Measurements from ENCODE around the gene C4orf46.
"Not testable (repeated sequence)": the region's sequence is repeated elsewhere in the genome, so short reads cannot be mapped to it uniquely, and the experiment has no call there.

The C4orf46 gene

DNA sequence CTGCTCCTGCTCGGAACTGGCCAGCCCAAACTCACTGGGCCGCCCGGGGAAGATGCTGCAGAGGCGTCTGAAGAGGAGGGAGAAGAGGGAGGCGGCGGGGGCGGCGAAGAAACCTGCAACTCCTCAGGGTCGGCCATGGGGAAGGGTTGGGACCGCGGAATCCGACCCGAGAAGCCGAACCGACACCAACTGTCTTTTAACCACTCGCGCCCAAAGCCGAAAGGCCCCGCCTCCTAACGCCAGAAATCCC is at the start of gene C4orf46:
Gene C4orf46, minus strand, starts transcription at position 223 of the 250 bp plus-strand sequence. Its CDS starts 86 bp downstream, at position 137.
- no peak for DNase-seq

DNA sequence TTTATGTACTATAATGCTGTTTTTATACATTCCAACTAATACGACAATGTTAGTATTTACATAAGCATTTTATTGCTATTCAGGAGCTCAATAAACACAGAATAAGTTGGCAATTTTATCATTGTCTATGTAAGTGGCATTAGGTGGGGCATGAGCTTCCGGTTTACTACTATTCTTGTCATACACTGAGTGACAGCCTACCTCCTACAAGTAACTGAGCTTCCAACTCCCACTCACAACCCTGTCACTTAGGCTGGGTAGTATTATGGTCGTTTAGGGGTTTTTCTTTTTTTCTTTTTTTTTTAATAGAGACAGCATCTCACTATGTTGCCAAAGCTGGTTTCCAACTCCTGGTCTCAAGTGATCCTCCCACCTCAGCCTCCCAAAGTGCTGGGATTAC is 44.1 kb upstream of the C4orf46 start:
- no peak for DNase-seq

DNA sequence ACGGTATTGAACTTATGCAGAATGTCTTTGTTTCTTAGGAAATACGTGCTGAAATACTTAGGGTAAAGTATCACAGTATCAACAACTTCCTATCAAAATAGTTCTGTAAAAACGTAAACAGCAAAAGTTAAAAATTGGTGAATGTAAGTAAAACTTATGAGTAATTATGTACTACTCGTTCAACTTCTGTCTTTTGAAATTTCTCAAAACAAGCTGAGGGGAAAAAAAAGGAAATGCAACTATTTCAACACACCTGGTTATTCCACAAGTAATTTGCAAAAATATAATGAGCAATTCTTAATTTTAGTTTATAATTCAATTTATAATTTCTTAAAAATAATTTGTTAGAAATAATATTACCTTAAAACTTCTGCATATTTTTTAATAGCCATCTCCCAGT is 43.2 kb upstream of the C4orf46 start:
- no peak for DNase-seq

DNA sequence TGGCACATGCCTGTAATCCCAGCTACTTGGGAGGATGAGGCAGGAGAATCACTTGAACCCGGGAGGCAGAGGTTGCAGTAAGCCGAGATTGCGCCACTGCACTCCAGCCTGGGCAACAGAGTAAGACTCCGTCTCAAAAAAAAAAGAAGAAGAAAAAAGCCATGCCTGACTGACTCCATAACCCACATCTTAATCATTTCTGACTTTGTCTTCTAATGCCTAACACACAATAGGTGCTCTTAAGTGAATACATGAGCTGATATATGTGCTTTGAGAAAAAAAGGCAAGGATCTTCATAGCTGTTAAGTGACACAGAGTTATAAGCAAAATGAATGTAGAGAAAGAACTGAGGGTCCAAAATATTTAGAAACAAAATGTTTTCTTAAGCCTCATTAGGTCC is 40.9 kb upstream of the C4orf46 start:
- DNase-seq, result not testable (repeated sequence)

DNA sequence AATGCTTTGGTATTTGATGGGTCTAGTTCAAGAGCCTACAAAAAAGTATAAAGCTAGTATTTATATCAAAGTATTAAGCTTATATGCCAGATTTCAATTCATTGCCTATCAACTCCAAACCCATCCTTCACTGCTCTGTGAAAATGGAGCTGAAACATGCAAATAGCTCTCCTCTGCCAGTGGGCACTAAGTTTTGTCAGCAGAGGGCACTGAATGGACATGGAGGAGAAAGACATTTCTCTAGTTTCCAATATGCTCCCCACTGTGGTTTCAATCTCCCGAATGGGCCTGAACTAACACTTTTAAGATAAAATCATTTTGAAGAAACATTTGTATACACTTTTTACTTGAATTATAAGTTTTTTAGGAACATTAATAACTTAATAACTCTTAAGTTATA is 39.1 kb upstream of the C4orf46 start:
- no peak for DNase-seq

DNA sequence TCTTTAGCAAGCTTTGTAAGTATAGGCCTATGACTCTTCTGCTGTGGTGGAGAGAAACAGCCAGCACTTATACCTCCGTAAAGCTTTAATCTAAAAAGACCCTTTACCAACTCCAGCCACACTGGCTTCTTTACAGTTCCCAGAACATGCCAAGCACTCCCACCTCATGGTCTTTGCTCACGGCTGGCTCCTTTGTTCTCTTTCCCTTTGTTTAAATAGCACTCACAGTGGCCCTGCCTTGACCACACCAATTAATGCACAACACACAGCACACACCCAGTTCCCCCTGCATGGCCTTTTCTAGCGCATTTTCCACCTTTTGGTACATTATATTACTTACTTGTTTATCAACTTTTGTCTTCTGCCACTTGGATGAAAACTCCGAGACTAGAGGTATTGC is 32.6 kb upstream of the C4orf46 start:
- DNase-seq, result no peak

DNA sequence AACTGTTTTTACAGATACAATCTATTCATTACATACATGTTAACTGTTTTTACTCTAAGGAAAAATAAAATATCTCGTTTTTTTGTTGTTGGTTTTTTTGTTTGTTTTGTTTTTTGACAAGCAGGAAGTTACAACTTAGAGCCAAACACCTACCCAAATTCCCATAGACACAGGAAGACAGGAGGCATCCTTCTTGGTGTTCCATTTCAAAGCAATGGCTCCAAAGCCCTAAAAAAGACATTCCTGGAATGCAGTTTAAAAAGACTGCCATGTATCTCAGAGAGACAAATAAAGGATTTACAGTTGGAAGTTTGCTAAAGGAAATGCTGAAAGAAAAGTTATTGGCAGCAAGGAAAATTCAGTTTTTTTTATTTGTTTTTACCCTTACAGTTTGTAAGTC is 17.1 kb upstream of the C4orf46 start:
- no peak for DNase-seq

DNA sequence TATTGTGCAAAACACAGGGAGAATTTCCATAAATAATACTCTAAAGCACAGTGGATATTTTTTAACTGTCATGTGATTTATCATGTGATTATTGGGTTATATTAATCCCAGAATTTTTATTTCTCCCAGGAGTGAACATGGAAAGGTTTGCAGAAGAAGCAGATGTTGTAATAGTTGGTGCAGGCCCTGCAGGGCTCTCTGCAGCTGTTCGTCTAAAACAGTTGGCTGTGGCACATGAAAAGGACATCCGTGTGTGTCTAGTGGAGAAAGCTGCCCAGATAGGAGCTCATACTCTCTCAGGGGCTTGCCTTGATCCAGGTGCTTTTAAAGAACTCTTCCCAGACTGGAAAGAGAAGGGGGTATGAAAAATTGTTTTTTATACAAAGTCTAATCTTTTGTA is 10.4 kb upstream of the C4orf46 start:
- no peak for DNase-seq

DNA sequence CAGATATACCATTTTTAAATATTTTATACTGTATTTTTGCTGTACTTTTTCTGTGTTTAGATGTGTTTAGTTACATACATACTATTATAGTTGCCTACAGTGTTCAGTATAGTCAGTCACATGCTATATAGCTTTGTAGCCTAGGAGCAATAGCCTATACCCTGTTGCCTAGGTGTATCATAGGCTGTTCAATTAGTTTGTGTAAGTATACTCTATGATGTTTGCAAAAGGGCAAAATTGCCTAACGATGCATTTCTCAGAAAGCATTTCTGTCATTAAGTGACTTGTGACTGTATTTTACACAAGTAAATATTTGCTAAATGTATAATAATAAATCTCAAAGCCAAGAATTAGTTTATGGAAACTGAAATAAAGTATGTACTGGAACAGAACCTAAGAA is 9.9 kb upstream of the C4orf46 start:
- no peak for DNase-seq

DNA sequence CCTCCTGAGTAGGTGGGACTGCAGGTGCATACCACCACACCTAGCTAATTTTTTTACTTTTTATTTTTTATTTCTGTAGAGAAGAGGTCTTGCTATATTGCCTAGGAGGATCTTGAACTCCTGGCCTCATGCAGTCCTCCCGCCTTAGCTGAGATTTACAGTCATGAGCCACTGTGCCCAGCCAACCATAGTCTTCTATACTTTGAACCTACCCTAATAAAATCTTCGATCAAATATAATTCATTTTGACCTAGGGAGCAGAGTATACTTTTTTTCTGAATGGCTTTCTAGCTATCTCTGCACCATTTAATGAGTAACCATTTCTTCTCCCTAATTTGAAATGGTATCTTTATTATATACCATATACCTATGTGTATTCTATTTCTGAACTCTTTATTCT is 7.1 kb upstream of the C4orf46 start:
- no peak for DNase-seq

DNA sequence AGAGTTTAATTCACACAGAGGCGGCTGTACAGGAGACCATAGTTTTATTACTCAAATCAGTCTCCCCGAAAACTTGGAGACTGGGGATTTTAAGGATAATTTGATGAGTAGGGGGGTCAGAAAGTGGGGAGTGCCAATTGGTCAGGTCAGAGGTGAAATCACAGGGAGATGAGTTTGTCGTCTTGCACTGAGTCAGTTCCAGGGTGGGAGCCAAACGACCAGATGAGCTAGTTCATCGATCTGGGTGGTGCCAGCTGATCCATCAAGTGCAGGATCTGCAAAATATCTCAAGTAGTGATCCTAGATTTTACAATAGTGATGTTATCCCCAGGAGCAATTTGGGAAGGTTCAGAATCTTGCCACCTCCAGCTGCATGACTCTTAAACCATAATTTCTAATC is 4.4 kb upstream of the C4orf46 start:
- DNase-seq, result no peak

DNA sequence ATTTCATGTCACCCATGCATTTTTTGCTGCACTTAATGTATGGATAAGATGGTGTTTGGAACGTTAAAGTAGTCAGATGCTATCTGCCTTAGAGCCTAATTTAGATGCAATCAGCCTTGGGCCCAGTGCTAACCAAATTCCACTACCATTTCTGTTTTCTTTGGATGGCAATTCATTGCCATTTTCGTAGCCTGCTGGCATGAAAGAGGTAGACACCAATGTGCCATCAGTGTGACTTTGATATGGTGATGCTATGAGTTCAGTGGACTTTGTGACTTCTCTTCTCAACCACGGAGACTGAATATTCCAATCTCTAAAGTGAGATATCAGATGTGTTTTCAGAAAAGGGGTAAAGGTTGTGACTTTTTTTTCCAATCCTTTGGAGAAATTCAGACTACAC is 1.9 kb upstream of the C4orf46 start:
- DNase-seq, result no peak

DNA sequence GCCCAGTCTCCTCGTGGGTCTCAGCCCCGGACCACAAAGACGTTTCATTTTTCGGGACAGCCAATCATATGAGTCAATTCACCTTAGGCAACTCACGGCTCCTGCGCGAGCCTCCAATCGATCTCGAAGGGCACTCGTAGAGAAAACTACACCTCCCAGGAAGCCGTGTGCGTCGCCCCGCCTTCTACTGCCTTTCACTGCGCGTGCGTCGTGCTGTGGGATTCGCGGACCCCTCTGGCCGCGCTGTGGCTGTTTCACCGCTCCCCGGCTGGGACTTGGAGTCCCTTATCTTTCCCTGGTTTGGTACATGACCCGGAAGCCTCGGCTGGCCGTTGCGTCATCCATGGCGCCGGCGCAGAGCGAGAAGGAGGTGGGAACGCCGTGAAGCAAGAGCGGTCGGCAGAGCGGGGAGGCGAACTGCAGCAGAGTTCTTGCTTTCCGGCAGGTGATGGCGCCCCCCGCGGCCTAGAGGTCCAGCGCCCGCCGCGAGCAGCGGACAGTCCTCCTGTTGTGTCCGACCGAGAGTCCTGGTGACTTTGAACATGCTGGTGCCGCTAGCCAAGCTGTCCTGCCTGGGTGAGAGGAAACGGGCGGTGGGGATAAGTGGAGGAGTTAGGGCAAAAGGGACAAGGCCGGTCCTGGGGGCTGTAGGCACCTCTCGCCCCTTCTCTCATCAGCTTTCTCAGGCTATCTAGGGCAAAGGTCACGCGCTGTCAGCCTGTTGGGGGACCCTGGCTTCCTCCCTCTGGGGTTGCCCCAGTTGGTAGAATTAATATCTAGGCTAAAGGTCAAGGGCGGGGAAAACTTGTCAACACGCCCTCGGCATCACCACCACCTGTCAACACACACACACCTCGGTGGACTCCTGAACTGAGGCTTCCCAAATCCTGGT is 474 bp upstream of the C4orf46 start, which contains the start of gene ETFDH:
Gene ETFDH, plus strand, starts transcription at position 382 of the 892 bp plus-strand sequence. Its CDS starts 161 bp downstream, at position 543.
- DNase-seq, result peak; percentile 94 to 97 (median 96)

DNA sequence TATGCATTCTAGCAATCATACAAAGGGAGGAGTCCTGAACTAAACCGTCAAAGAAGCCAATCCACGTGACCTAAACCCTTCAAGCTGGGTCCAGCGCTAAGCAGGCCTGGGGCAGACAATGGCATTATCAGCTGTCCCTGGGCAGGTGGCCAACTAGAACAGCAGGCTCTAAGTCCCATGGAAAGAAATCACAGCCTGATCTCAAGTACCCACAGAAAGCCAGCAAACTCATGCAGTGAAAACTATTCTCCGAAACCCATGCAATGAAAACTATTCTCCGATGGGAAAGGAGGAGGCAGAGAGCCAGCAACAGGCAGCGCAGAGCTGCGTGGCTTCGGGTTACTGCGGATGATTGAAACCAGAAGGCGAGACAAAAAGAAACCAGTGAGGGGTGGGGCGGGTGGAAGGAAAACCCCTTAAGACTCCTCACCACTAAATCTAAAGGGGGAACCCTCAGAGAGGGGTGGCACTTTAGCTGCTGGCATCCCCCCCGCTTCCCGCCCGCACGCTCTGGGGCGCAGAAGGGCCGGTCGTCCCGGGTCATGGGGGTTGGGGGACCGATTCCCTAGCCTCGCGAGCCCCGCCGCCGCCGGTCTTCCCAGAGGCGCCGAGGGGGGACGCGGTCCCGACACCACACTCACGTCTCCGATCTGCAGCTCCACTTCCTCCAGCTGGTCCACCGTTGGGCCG is 567 bp downstream of the C4orf46 start:
- DNase-seq, result peak in 3 of 4 experiments; percentile 27 to 45 (median 36)

DNA sequence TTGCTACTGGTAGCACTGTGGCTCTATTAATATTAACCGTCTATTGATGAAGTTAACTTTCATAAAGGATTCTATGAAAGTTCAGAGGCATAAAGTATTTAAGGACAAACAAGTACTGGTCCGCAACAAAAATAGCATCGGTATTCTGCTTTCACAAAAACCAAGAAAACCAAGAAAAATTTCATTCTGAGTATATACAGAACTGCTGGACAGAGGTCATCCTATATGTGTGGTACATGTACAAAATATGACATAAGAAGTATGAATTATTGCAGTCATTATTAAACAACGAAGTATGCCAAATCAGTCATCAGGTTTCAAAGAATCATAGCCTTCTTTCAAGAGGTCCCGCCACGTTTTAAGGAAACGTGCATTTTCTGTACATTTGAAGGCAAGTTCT is 2.4 kb downstream of the C4orf46 start:
- no peak for DNase-seq

DNA sequence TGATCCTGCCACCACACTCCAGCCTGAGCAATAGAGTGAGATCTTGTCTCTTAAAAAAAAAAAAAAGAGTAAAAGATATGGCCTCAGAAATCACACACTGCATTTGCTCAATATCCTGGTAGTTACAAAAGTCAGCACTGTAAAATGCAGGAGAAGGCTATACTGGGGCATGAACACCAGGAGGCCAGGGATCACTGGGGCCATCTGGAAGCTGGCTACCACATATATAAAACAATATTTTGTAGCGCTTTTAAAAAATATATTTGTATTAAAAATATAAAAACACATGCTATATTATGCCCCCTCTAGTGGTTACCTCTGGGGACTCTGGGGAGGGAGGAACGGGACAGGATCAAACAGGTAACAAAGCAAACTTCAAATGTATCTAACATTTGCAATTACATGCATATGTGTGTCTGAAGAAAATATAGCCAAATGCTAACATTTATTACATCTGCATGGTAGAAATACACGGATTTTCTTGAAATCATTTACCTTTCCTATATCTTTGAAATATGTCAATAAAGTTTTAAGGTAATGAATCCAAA is 4.0 kb downstream of the C4orf46 start:
- peak in 1 of 4 experiments; percentile 1 for DNase-seq

DNA sequence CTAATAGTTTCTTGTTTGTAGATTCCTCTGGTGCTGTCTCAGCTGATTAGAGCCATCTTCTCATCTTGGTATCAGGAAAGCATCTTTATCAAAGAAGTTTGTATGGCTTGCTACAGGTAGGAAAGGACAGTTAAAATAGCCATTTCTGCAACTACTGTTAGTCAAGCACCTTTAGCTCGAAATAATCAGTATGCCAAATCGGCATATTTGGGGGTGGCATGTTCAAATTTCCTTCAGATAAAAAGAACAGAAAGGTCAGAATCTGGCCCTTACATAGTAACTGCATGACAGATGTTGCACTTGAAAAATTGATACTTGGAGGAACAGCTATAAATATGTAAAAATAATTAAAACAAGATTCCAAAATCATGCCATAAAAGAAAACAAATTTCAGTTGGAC is 4.8 kb downstream of the C4orf46 start:
- DNase-seq, result no peak

DNA sequence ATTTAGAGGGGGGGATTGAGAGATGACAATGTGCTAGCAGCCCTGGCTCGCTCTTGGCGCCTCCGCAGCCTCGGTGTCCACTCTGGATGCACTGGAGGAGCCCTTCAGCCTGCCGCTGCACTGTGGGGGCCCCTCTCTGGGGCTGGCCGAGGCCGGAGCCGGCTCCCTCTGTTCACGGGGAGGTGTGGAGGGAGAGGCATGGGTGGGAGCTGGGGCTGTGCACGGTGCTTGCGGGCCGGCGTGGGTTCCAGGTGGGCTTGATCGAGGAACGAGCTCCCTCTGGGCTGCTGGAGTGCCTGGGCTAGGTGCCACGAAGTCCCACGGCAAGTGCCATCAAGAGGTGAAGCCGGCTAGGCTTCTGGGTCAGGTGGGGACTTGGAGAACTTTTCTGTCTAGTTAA is 6.9 kb downstream of the C4orf46 start:
- no peak for DNase-seq

DNA sequence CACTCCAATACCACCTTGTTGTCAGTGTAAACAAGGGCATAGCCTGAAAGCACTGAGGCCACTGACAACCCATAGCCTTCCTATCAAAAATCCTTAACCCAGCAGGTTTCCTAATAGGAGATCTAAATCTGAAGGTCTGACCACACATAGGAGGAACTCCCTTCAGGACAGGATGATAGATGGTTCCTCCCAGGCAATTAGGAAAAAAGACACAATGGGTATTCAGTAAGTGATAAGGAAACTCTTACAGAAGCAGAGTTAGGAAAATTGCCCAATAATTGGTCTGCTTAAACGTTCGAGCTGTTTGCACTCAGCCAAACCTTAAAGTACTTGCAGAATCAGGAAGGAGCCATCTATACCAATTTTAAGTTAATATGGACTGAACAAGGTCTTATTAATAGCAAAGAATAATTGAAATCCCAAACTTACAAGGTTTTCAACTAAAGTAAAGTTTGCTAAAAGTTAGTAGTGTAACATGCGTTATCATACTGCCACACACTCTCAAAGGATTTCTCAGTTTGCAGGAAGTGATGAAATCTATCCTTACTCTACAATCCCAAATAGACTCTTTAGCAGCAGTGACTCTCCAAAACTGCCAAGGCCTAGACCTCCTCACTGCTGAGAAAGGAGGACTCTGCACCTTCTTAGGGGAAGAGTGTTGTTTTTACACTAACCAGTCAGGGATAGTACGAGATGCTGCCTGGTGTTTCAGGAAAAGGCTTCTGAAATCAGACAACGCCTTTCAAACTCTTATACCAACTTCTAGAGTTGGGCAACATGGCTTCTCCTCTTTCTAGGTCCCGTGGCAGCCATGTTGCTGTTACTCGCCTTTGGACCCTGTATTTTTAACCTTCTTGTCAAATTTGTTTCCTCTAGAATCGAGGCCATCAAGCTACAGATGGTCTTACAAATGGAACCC is 7.7 kb downstream of the C4orf46 start:
- DNase-seq, result not testable (repeated sequence)

DNA sequence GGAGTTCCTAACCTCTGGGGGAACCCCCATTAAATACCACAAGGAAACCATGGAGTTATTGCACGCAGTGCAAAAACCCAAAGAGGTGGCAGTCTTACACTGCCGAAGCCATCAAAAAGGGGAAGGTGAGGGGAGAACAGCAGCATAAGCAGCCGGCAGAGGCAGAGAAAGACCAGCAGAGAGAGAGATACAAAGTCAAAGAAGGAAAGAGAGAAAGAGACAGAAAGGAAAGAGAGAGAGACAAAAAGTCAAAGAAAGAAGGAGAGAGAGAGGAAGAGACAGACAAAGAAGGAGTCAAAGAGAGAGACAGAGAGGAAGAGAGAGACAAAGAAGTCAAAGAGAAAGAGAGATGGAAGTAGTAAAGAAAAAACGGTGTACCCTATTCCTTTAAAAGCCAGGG is 8.4 kb downstream of the C4orf46 start:
- not testable (repeated sequence) for DNase-seq

DNA sequence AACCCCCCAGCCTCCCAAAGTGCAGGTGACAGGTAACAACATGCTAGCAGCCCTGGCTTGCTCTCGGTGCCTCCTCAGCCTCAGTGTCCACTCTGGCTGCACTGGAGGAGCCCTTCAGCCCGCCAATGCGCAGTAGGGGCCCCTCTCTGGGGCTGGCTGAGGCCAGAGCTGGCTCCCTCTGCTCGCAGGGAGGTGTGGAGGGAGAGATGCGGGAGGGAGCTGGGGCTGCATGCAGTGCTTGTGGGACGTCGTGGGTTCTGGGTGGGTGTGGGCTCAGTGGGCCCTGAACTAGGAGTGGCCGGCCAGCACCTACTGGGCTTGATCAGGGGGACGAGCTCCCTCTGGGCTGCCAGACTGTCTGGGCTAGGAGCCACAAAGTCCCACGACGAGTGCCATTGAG is 14.4 kb downstream of the C4orf46 start:
- DNase-seq, result no peak

DNA sequence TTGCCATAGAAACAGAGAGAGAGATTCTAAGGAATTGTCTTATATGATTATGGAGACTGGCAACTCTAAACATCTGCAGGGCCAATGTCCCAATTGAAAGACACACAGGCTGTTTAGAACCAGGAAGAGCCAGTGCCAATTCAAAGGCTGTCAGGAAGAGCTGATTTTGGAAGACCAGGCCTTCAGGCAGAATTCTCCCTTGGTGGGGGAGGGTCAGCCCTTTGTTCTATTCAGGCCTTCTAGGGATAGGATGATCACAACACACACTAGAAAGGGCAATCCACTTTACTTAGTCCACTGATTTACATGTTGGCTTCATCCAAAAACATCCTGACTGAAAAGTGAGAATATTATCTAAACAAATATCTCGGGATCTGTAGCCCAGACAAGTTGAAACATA is 15.2 kb downstream of the C4orf46 start:
- DNase-seq, result no peak

DNA sequence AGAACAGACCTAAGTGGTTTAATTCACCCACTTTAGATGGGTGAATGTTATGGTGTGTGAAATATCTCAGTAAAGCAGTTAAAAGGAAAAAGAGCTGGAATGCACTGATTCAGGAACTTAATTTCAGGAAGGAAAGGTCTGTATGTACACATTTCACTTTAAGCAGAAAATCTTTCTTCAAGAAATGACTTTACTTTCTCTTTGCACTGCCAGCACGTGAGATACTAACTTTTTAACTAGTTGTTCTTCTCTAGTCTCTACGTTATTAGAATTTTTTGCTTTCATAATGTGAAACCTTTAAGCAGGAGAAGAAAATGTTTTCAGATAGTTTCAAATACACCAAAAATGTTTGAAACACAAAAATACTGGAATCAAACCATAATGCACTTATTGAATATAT is 18.8 kb downstream of the C4orf46 start:
- no peak for DNase-seq

Data from activated CD4-positive, CD25-positive, alpha-beta regulatory T cell (primary cell).